H54 (cell line): ENCODE measurements around the gene HYOU1.

Experiments
- DNase-seq: peaks from one replicate; pipeline ENCODE4 v3.0.0; 2011; ENCODE audit warnings: low spot score, mixed read lengths; ENCODE audit not compliant: insufficient read length
- FAIRE-seq: peaks from 3 replicates; lab custom pipeline; 2011; peaks lifted over from hg19 to GRCh38; lab: Jason Lieb, UNC
- POLR2A ChIP-seq: IDR thresholded peaks from 2 replicates; pipeline ENCODE4 v1.6.1; 2011; ENCODE audit warnings: low read depth, mild to moderate bottlenecking, low read length

The HYOU1 gene

GRCh38 chr11:119092880-119093842 lies 36.2 kb upstream of the HYOU1 start:
- DNase-seq: no peak
- no peak for FAIRE-seq
- no peak; the same call in 1 of the 2 replicates for TF ChIP-seq POLR2A

GRCh38 chr11:119091966-119092879 lies 35.2 kb upstream of the HYOU1 start:
- no peak for FAIRE-seq
- no peak for DNase-seq
- no peak for TF ChIP-seq POLR2A

DNA sequence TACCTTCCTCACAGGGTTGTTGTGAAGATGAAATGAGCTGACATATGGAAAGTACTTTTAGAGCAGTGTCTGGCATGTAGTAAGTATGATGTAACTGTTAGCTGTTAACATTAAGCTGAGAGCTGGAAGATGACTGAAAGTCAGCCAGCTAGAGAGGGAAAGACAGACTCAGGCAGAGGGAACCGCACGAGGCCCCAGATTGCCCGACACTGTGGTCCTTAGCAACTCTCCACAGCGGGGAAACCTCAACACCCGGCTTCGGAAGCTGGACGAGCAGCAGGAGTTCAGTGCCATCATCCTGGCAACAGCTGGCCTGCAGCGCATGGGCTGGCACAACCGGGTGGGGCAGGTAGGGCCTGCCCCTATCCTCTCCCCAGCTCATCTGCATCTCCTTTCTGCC lies 34.2 kb upstream of the HYOU1 start:
- TF ChIP-seq POLR2A: no peak
- DNase-seq: no peak
- no peak for FAIRE-seq

- no peak for TF ChIP-seq POLR2A
- FAIRE-seq: no peak
- DNase-seq: no peak
These were observed 32.3 kb upstream of the HYOU1 start for GRCh38 chr11:119089319-119089718.

DNA sequence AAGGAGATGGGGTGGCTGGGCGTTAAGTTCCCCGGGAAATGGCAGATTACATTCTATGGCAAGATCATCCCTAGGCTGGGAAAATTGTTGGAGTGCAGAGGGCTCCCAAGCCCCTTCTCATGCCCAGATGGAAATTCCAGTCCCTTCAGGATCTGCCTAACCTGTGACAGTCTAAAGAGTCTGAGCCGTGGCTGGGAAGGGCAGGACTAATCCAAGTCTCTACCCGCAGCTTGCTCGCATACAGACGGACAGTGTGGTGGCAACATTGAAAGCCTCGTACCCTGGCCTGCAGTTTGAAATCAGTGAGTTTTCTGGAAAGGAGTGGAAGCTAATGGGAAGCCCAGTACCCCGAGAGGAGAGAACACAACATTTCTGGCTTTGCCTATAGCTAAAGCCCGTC lies 31.4 kb upstream of the HYOU1 start:
- TF ChIP-seq POLR2A: no peak
- DNase-seq: no peak
- no peak for FAIRE-seq

DNA sequence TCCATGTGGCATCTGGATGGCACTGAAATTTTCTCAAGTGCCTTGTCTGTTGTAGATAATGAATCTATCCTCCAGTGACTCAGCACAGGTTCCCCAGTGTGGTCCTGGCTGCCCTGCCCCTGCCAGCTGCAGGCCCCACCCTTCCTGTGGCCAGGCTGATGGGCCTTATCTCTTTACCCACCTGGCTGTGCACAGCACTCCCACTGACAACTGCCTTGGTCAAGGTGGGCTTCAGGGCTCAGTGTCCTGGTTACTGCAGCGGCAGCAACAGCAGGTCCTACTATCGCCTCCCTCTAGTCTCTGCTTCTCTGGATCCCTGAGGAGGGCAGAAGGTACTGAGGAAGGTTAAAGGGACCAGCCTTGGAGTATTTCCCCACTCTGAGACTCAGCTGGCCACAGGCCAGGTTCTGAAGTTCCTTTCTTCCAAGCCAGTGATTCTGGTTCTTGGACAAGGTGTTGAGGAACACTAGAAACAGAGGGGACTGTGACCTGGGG lies 30.8 kb upstream of the HYOU1 start:
- FAIRE-seq (no peak), DNase-seq (no peak)
- TF ChIP-seq POLR2A: no peak

GRCh38 chr11:119087123-119087522 lies 30.1 kb upstream of the HYOU1 start:
- TF ChIP-seq POLR2A: no peak
- FAIRE-seq: no peak
- DNase-seq: no peak

DNA sequence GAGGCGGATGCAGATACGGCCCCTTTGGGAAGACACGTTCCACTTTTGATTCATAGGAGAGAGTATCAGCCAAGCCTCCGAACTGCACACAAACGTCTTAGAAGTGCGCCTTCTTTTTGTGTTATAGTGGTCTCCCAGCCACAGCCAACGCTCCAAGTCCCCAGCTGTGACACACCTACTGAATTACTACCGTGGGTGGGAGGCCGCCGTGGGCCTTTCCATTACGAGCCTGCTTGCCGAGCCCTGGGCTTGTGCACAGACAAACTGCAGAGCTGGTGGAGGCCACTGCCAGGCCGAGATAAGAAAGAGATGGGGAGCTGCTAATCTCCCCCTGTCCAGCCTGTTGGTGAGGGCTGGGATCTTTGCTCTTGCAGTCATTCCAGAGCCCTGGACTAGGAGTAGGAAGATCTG lies 28.4 kb upstream of the HYOU1 start:
- DNase-seq (no peak), FAIRE-seq (no peak)
- no peak for TF ChIP-seq POLR2A

- peak; percentile 65; the same call in 1 of the 2 replicates for TF ChIP-seq POLR2A
- FAIRE-seq (peak; percentile 73), DNase-seq (peak; percentile 72)
These were observed 27.8 kb upstream of the HYOU1 start, which contains the start of gene HMBS for GRCh38 chr11:119084663-119085436. Gene HMBS, plus strand, starts transcription at chr11:119084881. Its CDS starts 153 bp downstream, at chr11:119085034.

DNA sequence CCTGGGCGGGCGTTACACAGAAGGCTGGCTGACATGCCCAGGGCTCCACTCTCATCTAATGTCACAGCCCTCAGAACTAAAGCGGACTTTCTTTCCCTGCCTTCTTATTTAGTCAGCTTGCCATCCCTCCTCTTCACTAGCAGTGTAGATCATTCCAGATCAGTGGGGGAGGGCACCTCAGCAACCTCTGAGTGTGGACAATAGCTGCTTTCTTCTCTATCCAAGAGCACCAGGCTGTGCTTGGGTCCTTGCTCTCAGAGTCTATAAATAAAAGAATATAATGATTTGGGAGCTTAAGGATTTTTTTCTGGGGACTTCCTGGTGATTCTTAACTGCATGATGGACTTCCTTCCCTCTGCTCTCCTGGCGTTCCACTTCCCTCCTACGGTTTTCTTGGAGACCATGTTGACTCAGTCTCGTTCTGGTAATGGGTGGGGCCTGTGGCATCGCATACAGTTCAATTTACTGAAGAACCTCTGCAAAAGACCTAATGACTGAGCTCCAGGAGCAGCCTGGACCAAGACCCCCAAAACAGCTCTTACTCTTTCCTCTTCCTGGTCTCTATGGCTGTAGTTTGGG lies 24.8 kb upstream of the HYOU1 start:
- DNase-seq (no peak), FAIRE-seq (no peak)
- no peak for TF ChIP-seq POLR2A

DNA sequence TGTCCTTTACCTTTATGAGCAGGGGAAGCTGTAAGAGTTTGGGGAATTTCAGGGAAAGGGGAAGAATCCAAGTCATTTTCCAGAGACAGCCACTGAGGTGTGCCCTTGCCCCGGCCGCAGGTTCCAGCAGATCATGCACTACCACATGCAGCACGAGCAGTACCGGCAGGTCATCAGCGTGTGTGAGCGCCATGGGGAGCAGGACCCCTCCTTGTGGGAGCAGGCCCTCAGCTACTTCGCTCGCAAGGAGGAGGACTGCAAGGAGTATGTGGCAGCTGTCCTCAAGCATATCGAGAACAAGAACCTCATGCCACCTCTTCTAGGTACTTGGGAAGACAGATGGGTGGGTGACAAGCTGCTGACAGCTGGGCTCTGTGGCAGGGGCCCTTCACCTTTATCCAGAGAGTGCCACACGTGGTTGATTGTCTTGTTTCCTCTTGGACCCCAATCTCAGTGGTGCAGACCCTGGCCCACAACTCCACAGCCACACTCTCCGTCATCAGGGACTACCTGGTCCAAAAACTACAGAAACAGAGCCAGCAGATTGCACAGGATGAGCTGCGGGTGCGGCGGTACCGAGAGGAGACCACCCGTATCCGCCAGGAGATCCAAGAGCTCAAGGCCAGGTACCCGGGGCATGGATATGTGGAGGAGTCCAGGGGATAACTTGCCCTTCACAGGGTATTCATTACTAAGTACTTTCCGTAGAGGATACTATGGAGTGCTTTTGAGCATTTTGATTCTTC lies 21.8 kb upstream of the HYOU1 start:
- TF ChIP-seq POLR2A: no peak
- no peak for DNase-seq
- no peak for FAIRE-seq

DNA sequence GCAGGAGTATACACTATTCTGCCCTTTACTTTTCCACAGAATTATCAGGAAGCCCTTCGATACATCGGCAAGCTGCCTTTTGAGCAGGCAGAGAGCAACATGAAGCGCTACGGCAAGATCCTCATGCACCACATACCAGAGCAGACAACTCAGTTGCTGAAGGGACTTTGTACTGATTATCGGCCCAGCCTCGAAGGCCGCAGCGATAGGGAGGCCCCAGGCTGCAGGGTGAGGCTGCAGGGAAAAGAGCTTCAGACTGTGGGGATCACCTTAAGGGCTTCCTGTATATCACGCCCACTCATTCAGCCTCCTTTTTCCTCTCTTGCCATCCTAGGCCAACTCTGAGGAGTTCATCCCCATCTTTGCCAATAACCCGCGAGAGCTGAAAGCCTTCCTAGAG lies 20.8 kb upstream of the HYOU1 start:
- FAIRE-seq: no peak
- TF ChIP-seq POLR2A: no peak
- DNase-seq: no peak
